Activated naive CD8-positive, alpha-beta T cell treated with anti-CD3 and anti-CD28 coated beads for 36 hours (primary cell): Measurements from ENCODE around the gene ANKRD13A. TPM values are rescaled to one million over a fixed set of nuclear protein-coding genes. Genes with fewer than 3 reads are reported as not detected.

Experiments
- DNase-seq: peaks from one replicate; pipeline ENCODE4 v3.0.0; 2021
- H3K27ac Mint-ChIP-seq: one replicate; pipeline ENCODE4 v1.8.0; 2022; ENCODE audit warnings: mild to moderate bottlenecking, moderate library complexity, mixed read lengths
- H3K27me3 Mint-ChIP-seq: one replicate; pipeline ENCODE4 v1.8.0; 2022; ENCODE audit warnings: mild to moderate bottlenecking, mixed read lengths
- H3K36me3 Mint-ChIP-seq: one replicate; pipeline ENCODE4 v1.8.0; 2021; ENCODE audit warnings: mild to moderate bottlenecking, mixed read lengths
- H3K4me1 Mint-ChIP-seq: one replicate; pipeline ENCODE4 v1.8.0; 2021; ENCODE audit warnings: mixed read lengths
- H3K4me3 Mint-ChIP-seq: one replicate; pipeline ENCODE4 v1.8.0; 2022; ENCODE audit warnings: mild to moderate bottlenecking, moderate library complexity, mixed read lengths
- H3K9me3 Mint-ChIP-seq: one replicate; pipeline ENCODE4 v1.8.0; 2022; ENCODE audit warnings: mixed read lengths
- total RNA-seq, 2 experiments: library from RNA; stranded (reverse); gene quantifications; one replicate each; pipeline ENCODE4 v1.2.3, GENCODE V29; 2021

Gene ANKRD13A
- total RNA-seq: 10 to 100 TPM; 36.8 to 43.6 TPM

DNA sequence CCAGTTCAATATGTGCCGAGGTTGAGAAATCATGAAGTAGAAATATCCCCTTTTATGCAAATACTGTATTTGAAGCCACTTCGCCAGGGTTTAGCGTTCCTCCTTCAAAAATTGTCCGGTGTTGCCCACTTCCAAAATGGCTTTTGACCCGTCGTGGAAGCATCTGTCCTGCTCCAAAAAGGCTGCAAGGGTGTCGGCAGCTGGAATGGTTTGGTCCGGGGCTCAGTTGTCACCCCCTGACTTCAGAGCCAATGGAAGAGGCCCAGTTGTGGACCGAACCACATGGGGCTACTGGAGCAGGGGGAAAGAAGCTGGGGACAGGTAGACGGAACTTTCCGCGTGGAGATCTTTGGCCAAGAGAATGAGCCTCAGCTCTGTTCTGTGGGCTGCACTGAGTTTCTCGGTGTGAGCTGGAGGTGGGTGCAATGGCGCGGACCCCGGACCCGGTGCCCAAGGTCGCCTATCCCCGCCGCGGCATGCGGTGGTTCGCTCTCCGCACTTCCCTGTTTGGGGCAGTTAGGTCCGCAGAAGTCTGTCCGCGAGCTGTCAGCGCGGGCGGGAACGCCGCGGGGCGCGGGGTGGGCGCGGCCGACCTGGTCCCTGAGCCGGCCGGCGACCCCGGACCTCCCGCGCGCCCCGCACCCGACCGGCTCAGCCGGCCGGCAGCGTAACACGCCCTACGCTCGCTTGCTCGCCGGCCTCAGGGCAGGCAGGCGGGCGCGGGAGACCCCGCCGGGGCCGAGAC, at the start of gene ANKRD13A:
Gene ANKRD13A, plus strand, starts transcription at position 527 of the 745 bp plus-strand sequence. CDS start 259 bp downstream, outside the sequence.
- Mint-ChIP-seq H3K27ac (peak within 1 kb of the TSS; percentile 99), H3K4me3 (peak within 1 kb of the TSS; percentile 99), H3K4me1 (peaks cover 52% of the 10 kb centered on the region), H3K27me3 (no peaks in the 10 kb centered on the region), H3K36me3 (peaks cover 6% of the 10 kb centered on the region), H3K9me3 (no peaks in the 10 kb centered on the region)
- peak; percentile 84 for DNase-seq

GRCh38 chr12:109950625-109951024, 48.6 kb upstream of the ANKRD13A start:
- Mint-ChIP-seq H3K27ac (peak overlapping the region; percentile 42), H3K4me3 (no peak overlapping the region), H3K4me1 (peaks cover 34% of the 10 kb centered on the region), H3K27me3 (no peaks in the 10 kb centered on the region), H3K9me3 (no peaks in the 10 kb centered on the region), H3K36me3 (peaks cover 31% of the 10 kb centered on the region)
- DNase-seq: no peak

- H3K9me3 Mint-ChIP-seq: no peaks in the 10 kb centered on the region
- no peak overlapping the region for H3K4me3 Mint-ChIP-seq
- peaks cover 34% of the 10 kb centered on the region for H3K4me1 Mint-ChIP-seq
- H3K36me3 Mint-ChIP-seq: peaks cover 36% of the 10 kb centered on the region
- no peaks in the 10 kb centered on the region for H3K27me3 Mint-ChIP-seq
- no peak overlapping the region for H3K27ac Mint-ChIP-seq
- DNase-seq: no peak
Observed at GRCh38 chr12:109951136-109951535, 48.1 kb upstream of the ANKRD13A start.

GRCh38 chr12:109951751-109952150, 47.5 kb upstream of the ANKRD13A start:
- peak overlapping the region; percentile 54 for H3K27ac Mint-ChIP-seq

DNA sequence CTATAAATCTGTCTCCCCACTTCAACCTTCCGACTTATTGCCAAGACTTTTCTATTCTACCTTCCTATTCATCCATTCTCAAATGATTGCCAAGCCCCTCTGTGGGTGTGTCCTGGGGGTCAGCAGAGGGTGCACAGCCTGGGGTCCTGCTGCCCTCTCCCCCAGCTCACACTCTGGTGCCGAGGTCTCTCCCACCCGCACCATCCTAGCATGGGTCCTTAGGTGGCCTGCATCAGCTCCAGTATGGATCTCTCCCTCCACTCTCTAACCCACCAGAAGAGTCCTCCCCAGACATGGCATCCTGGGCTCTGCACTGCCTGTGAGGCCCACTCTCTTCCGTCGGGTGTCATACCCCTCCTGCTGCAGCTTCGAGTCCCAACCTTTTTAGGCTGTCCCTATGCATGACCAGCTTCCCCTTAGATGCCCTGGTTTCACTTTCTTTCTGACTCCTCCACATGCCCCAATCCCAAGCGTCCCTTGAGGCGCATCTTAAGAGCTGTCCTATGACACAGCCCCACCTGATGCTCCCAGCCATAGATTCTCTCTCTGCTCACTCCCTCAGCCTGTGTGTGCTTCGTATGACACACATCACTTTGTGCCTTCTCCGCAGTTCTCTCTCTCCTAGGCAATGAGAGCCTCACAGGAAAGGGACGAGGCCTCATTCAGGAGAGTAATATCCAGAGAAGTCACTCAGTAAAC, 46.9 kb upstream of the ANKRD13A start:
- DNase-seq: no peak
- Mint-ChIP-seq H3K4me1 (peaks cover 24% of the 10 kb centered on the region), H3K27me3 (no peaks in the 10 kb centered on the region), H3K27ac (peak overlapping the region; percentile 20), H3K36me3 (peaks cover 33% of the 10 kb centered on the region), H3K9me3 (no peaks in the 10 kb centered on the region), H3K4me3 (no peak overlapping the region)

More at GRCh38 chr12:109951751-109952150, 47.5 kb upstream of the ANKRD13A start:
- peaks cover 36% of the 10 kb centered on the region for H3K36me3 Mint-ChIP-seq
- no peak overlapping the region for H3K4me3 Mint-ChIP-seq
- DNase-seq: no peak
- peaks cover 30% of the 10 kb centered on the region for H3K4me1 Mint-ChIP-seq
- no peaks in the 10 kb centered on the region for H3K27me3 Mint-ChIP-seq
- H3K9me3 Mint-ChIP-seq: no peaks in the 10 kb centered on the region

- Mint-ChIP-seq H3K36me3 (peaks cover 30% of the 10 kb centered on the region), H3K27ac (no peak overlapping the region)
- DNase-seq: no peak
Observed at GRCh38 chr12:109952873-109953272, 46.4 kb upstream of the ANKRD13A start.

GRCh38 chr12:109953656-109954055, 45.6 kb upstream of the ANKRD13A start:
- Mint-ChIP-seq H3K27ac (peak overlapping the region; percentile 71), H3K4me1 (peaks cover 12% of the 10 kb centered on the region), H3K36me3 (peaks cover 28% of the 10 kb centered on the region), H3K9me3 (no peaks in the 10 kb centered on the region), H3K27me3 (no peaks in the 10 kb centered on the region), H3K4me3 (no peak overlapping the region)
- no peak for DNase-seq

More at GRCh38 chr12:109952873-109953272, 46.4 kb upstream of the ANKRD13A start:
- H3K4me1 Mint-ChIP-seq: peaks cover 19% of the 10 kb centered on the region
- H3K9me3 Mint-ChIP-seq: no peaks in the 10 kb centered on the region
- no peaks in the 10 kb centered on the region for H3K27me3 Mint-ChIP-seq
- H3K4me3 Mint-ChIP-seq: no peak overlapping the region

DNA sequence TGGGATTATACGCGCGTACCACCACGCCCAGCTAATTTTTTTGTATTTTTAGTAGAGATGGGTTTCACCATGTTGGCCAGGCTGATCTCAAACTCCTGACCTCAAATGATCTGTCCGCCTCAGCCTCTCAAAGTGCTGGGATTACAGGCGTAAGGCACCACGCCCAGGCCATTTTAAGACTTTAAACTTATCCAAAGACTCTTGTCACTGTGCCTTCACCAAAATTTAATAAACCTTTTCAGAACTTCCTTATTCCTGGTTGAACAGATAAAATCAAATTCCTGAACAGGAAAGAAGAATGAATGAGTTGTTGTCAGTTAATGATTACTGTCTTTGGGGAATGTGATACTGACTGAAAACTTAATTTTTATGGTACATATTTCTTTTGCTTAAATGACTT, 40.9 kb upstream of the ANKRD13A start:
- H3K4me1 Mint-ChIP-seq: no peaks in the 10 kb centered on the region
- no peak for DNase-seq
- no peaks in the 10 kb centered on the region for H3K27me3 Mint-ChIP-seq
- no peaks in the 10 kb centered on the region for H3K9me3 Mint-ChIP-seq
- H3K36me3 Mint-ChIP-seq: peaks cover 23% of the 10 kb centered on the region
- H3K27ac Mint-ChIP-seq: no peak overlapping the region
- H3K4me3 Mint-ChIP-seq: no peak overlapping the region

GRCh38 chr12:109959411-109960093, 39.7 kb upstream of the ANKRD13A start:
- peaks cover 23% of the 10 kb centered on the region for H3K36me3 Mint-ChIP-seq
- H3K4me3 Mint-ChIP-seq: no peak overlapping the region
- H3K9me3 Mint-ChIP-seq: no peaks in the 10 kb centered on the region
- H3K27me3 Mint-ChIP-seq: no peaks in the 10 kb centered on the region
- DNase-seq: no peak
- H3K27ac Mint-ChIP-seq: no peak overlapping the region
- no peaks in the 10 kb centered on the region for H3K4me1 Mint-ChIP-seq

DNA sequence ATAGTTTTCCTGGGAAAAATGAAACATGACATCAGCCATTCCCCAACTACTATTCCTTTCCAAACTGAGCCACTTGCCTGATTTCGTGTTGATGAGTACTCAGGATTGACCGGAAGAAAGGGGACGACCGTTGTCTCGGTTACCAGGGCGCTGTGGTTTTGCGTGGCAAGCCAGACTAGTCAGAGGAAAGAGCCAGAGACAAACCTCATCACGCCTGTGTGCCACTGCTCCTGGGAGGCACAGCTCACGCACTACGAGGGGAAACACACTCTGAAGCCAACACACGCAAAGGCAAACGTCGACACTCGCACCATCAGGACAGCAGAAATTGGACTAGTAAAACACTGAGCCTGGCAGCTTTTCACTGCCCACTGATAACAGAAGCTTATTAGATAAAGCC, 38.0 kb upstream of the ANKRD13A start:
- H3K9me3 Mint-ChIP-seq: no peaks in the 10 kb centered on the region
- H3K27ac Mint-ChIP-seq: no peak overlapping the region
- H3K4me1 Mint-ChIP-seq: no peaks in the 10 kb centered on the region
- no peak for DNase-seq
- peaks cover 16% of the 10 kb centered on the region for H3K36me3 Mint-ChIP-seq
- H3K27me3 Mint-ChIP-seq: no peaks in the 10 kb centered on the region
- H3K4me3 Mint-ChIP-seq: no peak overlapping the region

DNA sequence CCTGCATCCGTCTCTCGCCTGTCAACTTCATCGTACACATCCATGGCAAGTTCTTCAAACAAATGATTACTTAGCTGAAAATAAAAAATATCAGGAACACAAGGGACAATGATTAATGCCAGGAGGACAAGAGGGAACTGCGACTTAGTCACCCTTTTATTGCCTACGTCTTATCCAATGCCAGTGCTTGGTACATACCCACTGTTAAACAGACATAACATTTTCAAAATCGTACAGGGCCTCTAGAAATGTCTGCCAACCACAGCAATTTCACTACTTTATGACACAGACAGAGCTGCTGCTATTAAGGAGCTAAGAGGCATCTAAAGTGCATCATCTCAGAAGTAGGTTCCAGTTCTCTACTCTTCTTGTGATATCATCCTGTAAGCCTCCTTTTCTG, 37.6 kb upstream of the ANKRD13A start:
- Mint-ChIP-seq H3K27ac (no peak overlapping the region), H3K9me3 (no peaks in the 10 kb centered on the region), H3K4me3 (no peak overlapping the region), H3K36me3 (peaks cover 15% of the 10 kb centered on the region), H3K4me1 (no peaks in the 10 kb centered on the region), H3K27me3 (no peaks in the 10 kb centered on the region)
- DNase-seq: no peak

GRCh38 chr12:109962398-109962797, 36.8 kb upstream of the ANKRD13A start:
- H3K4me1 Mint-ChIP-seq: peaks cover 1% of the 10 kb centered on the region
- H3K36me3 Mint-ChIP-seq: peaks cover 12% of the 10 kb centered on the region
- no peaks in the 10 kb centered on the region for H3K27me3 Mint-ChIP-seq
- no peak overlapping the region for H3K4me3 Mint-ChIP-seq
- H3K9me3 Mint-ChIP-seq: no peaks in the 10 kb centered on the region
- DNase-seq: no peak
- H3K27ac Mint-ChIP-seq: no peak overlapping the region

GRCh38 chr12:109963330-109963729, 35.9 kb upstream of the ANKRD13A start:
- H3K36me3 Mint-ChIP-seq: peaks cover 11% of the 10 kb centered on the region
- no peaks in the 10 kb centered on the region for H3K27me3 Mint-ChIP-seq
- peaks cover 10% of the 10 kb centered on the region for H3K4me1 Mint-ChIP-seq
- no peak for DNase-seq
- no peak overlapping the region for H3K4me3 Mint-ChIP-seq
- no peaks in the 10 kb centered on the region for H3K9me3 Mint-ChIP-seq
- no peak overlapping the region for H3K27ac Mint-ChIP-seq

GRCh38 chr12:109963743-109964429, 35.3 kb upstream of the ANKRD13A start:
- no peaks in the 10 kb centered on the region for H3K9me3 Mint-ChIP-seq
- H3K4me1 Mint-ChIP-seq: peaks cover 11% of the 10 kb centered on the region
- no peak overlapping the region for H3K27ac Mint-ChIP-seq
- no peak overlapping the region for H3K4me3 Mint-ChIP-seq
- H3K36me3 Mint-ChIP-seq: peaks cover 6% of the 10 kb centered on the region
- DNase-seq: no peak
- no peaks in the 10 kb centered on the region for H3K27me3 Mint-ChIP-seq

DNA sequence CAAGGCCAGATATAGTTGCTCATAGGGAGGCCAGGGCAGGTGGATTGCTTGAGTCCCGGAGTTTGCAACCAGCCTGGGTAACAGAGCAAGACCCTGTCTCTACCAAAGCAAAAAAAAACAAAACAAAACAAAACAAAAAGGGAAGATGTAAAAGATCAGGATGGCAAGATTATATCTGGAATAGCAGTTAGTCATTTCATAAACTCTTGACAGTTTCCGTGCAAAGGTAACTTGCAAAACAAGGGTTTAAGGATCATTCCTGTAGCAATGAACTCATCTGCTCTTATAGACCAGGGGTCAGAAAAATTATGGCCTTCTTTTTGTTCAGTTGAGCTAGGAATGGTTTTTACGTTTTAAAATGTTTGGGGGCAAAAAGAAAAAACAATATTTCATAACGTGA, 32.7 kb upstream of the ANKRD13A start:
- peaks cover 8% of the 10 kb centered on the region for H3K36me3 Mint-ChIP-seq
- DNase-seq: no peak
- no peaks in the 10 kb centered on the region for H3K9me3 Mint-ChIP-seq
- no peak overlapping the region for H3K4me3 Mint-ChIP-seq
- H3K27me3 Mint-ChIP-seq: no peaks in the 10 kb centered on the region
- H3K4me1 Mint-ChIP-seq: peaks cover 11% of the 10 kb centered on the region
- no peak overlapping the region for H3K27ac Mint-ChIP-seq
